ENCODE measurements around the gene PSAPL1.

Gene PSAPL1, protein sequence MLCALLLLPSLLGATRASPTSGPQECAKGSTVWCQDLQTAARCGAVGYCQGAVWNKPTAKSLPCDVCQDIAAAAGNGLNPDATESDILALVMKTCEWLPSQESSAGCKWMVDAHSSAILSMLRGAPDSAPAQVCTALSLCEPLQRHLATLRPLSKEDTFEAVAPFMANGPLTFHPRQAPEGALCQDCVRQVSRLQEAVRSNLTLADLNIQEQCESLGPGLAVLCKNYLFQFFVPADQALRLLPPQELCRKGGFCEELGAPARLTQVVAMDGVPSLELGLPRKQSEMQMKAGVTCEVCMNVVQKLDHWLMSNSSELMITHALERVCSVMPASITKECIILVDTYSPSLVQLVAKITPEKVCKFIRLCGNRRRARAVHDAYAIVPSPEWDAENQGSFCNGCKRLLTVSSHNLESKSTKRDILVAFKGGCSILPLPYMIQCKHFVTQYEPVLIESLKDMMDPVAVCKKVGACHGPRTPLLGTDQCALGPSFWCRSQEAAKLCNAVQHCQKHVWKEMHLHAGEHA

GRCh38 chr4:7434766-7435150, at the start of gene PSAPL1:
PSAPL1 (minus strand) TSS chr4:7434930; CDS start chr4:7434879, 51 bp downstream.
- DNase-seq = no peak

- DNase-seq = no peak
Observed at GRCh38 chr4:7481227-7481626, 46.5 kb upstream of the PSAPL1 start.

DNA sequence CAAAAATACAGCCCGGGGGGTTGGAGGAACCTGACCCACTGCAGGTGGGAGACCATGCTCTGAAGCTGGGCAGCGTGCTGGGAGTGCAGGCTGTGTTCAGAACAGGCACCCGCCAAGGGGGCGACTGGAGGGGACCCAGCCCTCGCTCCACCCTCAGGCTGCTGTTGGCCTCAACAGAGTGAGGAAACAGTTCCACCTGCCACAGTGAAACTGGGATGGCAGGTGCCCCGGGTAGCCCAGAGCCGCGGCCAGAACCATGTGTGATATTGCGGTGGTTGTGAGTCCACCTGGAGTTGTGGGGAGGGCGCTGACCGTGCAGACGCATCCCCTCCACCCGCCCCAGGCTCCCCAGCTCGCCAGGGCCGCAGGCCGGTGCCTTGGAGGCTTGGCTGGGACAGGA, 45.7 kb upstream of the PSAPL1 start:
- no peak for DNase-seq

- no peak for DNase-seq
Observed at GRCh38 chr4:7478665-7479064, 43.9 kb upstream of the PSAPL1 start.

GRCh38 chr4:7477695-7478094, 43.0 kb upstream of the PSAPL1 start:
- DNase-seq = no peak

DNA sequence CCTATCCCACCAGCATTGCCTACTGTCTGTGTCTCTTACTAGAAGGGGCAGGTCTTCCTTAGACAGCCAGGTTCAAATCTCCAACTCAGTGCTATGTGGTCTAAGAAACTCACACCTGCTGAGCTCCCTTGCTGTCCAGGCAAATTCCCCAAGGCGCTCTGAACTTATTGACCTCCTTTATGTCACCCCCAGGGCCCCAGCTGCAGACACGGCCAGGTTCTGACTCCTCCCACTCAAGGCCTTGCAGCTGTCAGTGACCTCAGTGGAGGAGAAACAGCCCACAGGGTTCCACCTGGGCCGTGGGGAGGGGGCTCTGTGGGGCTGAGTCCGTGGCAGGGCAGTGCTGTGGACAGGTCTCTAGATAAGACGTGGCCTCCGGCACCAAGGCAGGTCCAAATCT, 42.1 kb upstream of the PSAPL1 start:
- no peak for DNase-seq

DNA sequence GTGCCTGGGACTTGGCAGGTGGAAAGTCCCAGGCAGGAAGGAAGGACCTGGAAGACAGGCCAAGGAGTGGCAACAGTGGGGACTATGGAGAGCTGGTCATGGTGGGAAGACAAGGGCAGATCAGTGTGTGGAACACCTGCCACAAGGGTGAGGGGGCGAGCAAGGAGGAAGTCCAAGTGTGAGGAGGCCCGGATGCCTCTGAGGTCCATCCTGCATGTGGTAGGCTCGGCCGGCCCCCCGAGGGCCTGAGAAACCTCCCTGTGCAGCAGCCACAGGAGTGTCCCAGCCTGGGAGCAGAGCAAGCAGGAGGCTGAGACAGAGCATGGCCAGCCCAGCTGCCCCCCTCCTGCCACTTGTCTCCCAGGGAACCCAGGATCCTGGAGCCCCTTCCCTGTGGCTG, 40.5 kb upstream of the PSAPL1 start:
- DNase-seq = no peak

DNA sequence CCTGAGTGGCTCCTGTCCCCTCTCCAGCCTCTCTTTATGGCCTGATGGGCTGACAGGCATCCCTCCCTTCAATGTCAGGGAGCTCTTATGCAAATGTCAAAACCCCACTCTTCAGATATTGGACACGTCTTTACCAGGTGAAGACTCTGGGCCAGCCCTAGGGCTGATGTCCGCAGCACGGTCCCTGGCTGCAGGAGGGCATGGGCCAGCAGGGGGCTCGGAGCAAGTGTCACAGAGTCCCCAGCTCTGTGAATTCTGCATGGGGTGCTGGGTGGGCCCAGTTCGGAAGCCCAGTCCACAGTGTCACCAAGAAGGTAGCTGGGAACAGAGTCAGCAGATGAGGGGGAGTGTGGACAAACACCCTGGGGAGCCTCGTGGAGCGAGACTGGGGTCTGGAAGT, 39.6 kb upstream of the PSAPL1 start:
- DNase-seq = no peak

GRCh38 chr4:7473081-7473480, 38.4 kb upstream of the PSAPL1 start:
- no peak for DNase-seq

GRCh38 chr4:7472442-7473013, 37.8 kb upstream of the PSAPL1 start:
- no peak for DNase-seq

DNA sequence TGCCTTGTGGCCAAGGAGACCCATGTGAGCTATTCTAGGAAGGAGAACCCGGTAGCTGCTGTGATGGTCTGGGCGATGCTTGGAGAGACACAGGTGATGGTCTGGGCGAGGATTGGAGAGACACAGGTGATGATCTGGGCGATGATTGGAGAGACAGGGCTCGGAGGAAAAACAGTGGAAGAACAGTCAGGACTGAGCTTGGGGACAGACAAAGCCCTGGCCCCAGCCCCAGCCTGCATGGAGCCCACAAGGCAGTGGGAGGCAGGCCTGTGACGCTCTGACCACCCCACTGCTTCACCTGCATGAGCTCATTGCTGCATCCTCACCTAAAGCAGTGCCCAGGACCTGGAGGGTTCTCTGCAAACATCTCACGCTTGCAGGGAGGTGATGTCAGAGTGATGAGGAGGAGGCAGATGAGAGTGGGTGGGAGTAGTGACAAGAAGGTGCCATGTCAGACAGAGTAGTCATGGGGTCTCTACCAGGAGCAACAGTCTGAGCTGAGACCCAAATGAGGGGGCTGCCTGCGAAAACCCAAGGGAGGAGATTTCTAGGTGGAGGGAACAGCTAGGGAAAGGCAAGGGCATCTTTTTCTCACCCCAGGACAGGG, 35.9 kb upstream of the PSAPL1 start:
- DNase-seq = no peak

- no peak for DNase-seq
Observed at GRCh38 chr4:7470111-7470510, 35.4 kb upstream of the PSAPL1 start.

GRCh38 chr4:7469023-7469422, 34.3 kb upstream of the PSAPL1 start:
- no peak for DNase-seq

DNA sequence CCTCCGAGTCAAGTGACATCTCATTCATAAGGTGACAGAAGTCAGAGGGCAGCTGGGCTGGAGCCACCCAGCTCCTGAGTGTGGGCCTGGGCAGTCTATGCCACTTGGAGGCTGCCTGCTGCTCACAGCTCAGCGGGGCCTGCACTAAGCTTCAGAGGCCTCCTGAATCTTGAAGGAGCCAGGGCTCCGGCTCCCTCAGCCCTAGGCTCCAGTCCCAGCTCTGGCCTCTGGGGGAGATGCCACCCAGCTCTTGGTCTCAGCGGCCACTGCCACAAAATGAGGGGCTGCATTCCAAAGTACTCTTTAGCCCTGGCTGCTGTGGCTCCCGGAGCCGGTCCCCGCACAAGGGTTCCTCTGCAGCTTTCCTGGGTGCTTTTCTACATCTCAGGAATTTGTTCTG, 32.7 kb upstream of the PSAPL1 start:
- no peak for DNase-seq

DNA sequence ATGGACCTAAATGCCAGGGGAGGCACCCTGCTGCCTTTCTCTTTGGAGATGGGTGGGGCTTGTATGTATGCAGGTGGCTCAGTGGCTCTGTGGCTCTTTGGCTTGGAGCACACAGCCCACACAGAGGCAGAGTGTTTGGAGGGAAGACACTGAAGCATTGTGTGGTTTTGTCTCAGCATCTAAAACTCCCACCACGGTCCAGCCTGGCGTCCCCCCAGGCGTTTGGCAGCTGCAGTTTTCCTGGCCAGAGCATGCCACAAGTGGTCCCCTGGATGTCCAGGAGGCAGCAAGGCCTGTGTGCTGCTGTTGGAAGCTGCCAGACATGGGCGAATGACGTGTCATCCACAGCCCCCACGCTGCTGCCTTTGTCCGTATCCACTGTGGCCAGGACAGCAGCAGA, 32.2 kb upstream of the PSAPL1 start:
- DNase-seq = no peak

- no peak for DNase-seq
Observed at GRCh38 chr4:7466215-7466614, 31.5 kb upstream of the PSAPL1 start.

GRCh38 chr4:7465017-7465416, 30.3 kb upstream of the PSAPL1 start:
- DNase-seq = no peak

GRCh38 chr4:7464259-7464655, 29.5 kb upstream of the PSAPL1 start:
- DNase-seq = no peak

DNA sequence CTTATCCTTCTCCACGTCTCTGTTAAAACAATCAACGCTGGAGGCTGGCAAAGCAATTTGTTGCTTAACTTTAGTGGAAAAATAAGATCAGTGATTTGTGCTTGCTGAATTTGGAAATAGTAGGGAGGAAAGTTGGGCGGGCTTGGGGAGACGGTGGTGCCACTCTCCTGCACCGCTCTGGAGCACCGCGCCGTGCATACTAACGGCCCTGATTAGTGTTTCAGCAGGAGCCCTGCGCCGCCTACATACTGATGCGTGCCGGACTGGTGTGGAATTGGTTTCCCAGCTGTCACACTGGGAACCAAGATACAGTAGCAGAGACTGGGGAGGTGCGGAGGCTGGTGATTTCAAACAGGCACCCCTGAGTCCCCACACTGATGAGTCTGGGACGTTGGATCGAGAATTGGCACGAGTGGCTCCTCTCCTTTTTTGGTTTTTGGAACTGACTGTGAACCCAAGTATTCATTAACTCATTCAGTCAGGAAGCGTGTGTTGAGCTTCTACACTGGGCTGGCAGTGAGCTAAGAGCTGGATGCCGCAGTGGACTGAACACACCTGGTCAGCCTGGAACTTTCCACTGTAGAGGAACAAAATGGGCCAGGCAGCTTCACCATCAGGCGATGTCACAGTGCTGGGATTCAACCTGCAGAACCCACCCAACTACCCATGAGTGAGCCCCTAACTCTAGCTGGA, 29.0 kb upstream of the PSAPL1 start:
- no peak for DNase-seq

- no peak for DNase-seq
Observed at GRCh38 chr4:7462509-7462971, 27.8 kb upstream of the PSAPL1 start.

DNA sequence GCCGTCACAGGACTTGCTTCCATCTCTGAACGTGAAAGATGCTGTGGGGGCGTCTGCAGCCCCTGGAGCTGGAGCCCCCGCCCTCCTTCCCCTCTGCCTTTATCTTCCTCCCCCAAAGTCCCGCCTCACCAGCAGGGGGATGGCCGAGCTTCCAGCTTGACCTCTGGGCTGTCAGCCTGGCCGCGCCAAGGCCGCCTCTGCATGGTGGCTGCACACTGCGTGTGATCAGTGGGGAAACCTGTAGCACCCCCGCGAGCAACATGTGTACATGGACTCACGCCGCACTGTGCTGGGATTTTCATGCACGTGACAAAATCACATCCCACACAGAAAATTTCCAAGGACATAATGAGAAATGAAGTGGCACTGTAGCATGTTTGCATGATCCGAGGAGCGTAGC, 26.5 kb upstream of the PSAPL1 start:
- DNase-seq = no peak

DNA sequence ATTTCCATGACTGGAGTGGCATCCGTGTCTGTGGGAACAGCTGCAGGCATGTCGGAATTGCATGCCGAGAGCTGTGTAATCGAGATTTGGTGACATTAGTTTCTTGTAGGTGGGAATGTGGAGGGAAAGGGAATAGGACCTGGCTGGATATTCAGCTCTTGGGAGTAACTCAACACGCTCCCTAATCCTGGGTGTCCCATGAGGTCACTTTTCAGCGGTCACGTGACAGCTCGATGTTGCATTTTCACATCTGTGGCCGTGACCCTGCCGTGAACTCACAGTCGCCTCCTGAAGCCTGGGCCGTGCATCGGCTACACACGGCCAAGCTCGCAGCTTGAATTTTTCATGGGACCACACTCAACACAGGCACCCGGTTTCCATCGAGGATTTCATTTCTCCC, 25.8 kb upstream of the PSAPL1 start:
- DNase-seq = no peak

DNA sequence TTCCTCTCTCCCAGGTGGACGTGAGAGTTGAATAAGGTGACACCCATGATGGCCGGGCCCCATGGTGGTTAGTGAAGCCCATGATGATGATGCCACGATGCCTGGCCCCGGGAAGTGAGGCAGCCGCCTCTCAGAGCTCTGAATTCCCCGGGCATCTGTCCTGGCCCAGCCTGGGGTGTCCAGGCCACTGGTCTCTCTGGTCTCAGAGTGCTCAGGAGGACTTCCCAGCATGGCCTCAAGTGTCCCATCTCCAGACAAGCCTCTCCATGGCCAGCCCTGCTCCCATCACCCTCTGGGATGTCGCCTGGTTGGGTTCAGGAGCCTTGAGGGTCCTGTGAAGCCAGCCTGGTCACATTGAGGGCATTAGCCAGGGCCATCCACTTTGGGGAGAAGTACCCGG, 24.7 kb upstream of the PSAPL1 start:
- DNase-seq = no peak

- no peak for DNase-seq
Observed at GRCh38 chr4:7458477-7458876, 23.7 kb upstream of the PSAPL1 start.

Data from activated CD8-positive, alpha-beta memory T cell treated with anti-CD3 and anti-CD28 coated beads, Interleukin-2, amount 50 U/mL, for 48 hours (primary cell).